Activated naive CD4-positive, alpha-beta T cell treated with anti-CD3 and anti-CD28 coated beads, Interleukin-2, amount 50 U/mL, for 72 hours (primary cell): ENCODE data around the gene MDFI. TPM values are rescaled to one million over a fixed set of nuclear protein-coding genes. Genes with fewer than 3 reads are reported as not detected.

Experiments used
- ATAC-seq, 2 donors: fragments of 150-1000 bp; cut with Tn5 transposase; 2 replicates each; pipeline ENCODE4 v1.10.0; 2021; ENCODE audit warnings: mild to moderate bottlenecking in 2 of 2, moderate library complexity in 2 of 2
- DNase-seq, 2 donors: peaks; one replicate each; pipeline ENCODE4 v3.0.0; 2021 to 2022; ENCODE audit warnings: low spot score in 2 of 2
- H3K27ac Mint-ChIP-seq, 2 donors: one replicate each; pipeline ENCODE4 v1.8.0; 2022; ENCODE audit warnings: mild to moderate bottlenecking in 2 of 2, mixed read lengths in 2 of 2
- H3K36me3 Mint-ChIP-seq, 2 donors: one replicate each; pipeline ENCODE4 v1.8.0; 2022; ENCODE audit warnings: mixed read lengths in 2 of 2
- H3K9me3 Mint-ChIP-seq, 2 donors: one replicate each; pipeline ENCODE4 v1.8.0; 2022; ENCODE audit warnings: mixed read lengths in 2 of 2
- total RNA-seq, 2 donors: library from RNA; stranded (reverse); gene quantifications; one replicate each; pipeline ENCODE4 v1.2.3, GENCODE V29; 2022

The MDFI gene
- total RNA-seq, 2 donors from 2014 or later = not detected

DNA sequence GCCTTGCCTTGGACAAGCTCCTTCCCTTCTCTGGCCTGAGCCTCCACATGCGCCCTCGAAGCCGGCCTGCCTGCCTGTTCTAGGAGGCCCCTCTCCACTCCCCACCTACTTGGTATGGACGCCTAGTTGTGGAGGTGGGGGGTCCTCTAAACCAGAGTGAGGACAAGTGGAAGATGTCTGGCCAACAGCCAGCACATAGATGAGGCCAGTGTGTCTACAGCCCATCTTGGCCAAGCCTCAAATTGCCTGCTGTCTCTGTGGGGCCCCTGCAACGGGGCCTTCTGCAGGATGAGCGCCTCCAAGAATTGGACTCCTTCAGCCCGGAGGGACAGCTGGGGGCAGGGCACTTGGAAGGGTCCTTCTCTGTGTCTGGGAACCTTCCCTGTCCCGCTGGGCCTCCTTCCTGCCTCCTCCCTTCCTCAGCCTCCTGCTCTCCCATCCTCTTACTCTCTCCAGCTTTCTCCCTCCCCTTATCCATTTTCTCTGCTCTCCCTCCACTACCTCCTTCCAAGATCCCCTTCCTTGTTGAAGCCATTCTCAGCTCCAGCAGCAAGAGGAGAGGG is 1.6 kb downstream of the MDFI start:
- H3K27ac Mint-ChIP-seq = no peak overlapping the region
- DNase-seq (no peak), ATAC-seq (no peak)
- no peaks in the 10 kb centered on the region for H3K36me3 Mint-ChIP-seq
- H3K9me3 Mint-ChIP-seq = no peaks in the 10 kb centered on the region

DNA sequence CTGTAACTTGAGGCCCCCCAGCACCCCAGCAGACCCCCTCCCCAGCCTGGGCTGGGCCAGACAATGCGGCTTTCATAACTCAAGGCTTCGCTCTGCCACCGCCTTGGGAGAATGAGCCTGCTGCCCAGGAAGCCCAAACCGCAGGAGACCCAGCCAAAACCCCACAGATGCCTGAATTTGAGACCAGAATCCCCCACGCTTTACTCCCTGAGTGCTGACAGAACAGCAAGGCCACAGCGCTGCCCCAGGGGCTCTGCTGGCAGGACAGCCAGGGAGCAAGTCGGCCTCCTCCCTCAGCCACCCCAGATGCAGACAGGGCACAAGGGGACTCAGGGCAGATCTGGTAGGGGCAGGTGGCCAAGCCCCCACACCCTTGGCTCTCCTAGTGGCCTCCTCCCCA is 2.2 kb downstream of the MDFI start:
- no peaks in the 10 kb centered on the region for H3K36me3 Mint-ChIP-seq
- DNase-seq (no peak), ATAC-seq (no peak)
- H3K27ac Mint-ChIP-seq = no peak overlapping the region
- H3K9me3 Mint-ChIP-seq = no peaks in the 10 kb centered on the region

DNA sequence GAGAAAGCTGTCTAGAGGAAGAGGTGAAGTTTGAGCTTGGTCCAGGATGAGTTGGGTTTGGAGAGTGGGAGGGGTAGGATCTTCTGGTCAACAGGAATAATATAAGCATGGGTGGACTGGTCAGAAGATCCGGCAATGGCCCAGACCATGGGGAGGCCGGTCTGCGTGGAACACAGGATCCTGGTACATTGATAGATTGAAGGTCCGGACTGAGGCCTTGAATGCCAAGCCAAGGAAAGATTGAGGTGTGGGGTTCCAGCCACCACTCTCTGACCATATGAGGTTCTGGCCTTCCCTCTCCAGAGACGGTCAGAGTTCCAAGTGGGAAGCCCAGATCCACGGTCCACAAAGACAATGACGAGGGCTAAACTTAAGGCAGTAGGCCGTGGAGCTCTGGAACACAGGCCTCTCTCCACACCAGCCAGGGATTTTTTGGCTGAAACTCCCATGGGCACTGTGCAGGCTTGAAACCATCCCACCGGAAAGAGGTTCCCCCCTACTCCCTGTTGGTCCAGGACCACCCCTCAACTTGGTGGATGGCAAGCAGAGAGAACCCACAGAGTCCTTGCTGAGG is 3.2 kb downstream of the MDFI start:
- H3K9me3 Mint-ChIP-seq = no peaks in the 10 kb centered on the region
- H3K36me3 Mint-ChIP-seq = no peaks in the 10 kb centered on the region
- ATAC-seq (no peak), DNase-seq (no peak)
- no peak overlapping the region for H3K27ac Mint-ChIP-seq

DNA sequence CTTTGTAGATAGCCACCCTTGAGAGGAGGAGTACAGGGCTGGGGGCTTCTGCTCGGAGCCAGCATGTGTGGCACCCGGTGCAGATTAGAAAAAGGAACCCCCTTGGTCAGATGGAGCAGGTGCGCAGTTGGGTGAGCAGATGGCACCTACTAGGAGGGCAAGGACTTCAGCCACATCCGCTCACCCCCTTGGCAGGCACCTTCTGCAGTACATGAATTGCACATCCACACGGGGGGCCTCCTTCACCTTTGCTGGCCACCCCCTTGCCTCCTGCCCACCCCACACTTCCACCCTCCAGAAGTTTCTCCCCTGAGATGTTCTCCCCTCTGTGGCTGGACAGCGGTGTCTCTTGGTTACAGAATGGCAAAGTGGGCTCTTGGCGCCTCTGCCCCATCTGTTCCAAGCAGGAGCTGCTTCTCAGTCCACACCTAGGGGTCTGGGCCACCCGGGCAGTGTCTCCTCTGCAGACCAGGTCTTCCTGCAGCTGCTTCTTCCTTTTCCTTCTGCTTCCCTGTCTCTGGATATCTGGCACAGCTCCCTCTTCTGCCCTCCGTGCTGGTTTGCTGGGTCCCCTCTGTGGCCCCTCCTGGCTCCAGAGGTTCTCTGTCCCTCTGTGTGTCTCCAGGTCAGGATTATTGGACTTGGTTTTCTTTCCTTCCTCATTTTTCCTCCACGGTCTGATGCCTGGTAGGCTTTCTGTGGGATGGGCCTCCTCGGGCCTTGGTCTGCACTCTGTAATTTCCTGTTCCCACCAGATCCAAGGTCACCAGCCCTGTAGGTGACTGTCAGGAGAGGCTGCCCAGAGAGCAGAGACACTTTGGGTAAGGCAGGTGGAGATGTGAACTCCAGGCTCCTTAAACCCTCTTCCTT is 4.1 kb downstream of the MDFI start:
- H3K36me3 Mint-ChIP-seq = no peaks in the 10 kb centered on the region
- DNase-seq (no peak), ATAC-seq (no peak)
- no peak overlapping the region for H3K27ac Mint-ChIP-seq
- no peaks in the 10 kb centered on the region for H3K9me3 Mint-ChIP-seq

DNA sequence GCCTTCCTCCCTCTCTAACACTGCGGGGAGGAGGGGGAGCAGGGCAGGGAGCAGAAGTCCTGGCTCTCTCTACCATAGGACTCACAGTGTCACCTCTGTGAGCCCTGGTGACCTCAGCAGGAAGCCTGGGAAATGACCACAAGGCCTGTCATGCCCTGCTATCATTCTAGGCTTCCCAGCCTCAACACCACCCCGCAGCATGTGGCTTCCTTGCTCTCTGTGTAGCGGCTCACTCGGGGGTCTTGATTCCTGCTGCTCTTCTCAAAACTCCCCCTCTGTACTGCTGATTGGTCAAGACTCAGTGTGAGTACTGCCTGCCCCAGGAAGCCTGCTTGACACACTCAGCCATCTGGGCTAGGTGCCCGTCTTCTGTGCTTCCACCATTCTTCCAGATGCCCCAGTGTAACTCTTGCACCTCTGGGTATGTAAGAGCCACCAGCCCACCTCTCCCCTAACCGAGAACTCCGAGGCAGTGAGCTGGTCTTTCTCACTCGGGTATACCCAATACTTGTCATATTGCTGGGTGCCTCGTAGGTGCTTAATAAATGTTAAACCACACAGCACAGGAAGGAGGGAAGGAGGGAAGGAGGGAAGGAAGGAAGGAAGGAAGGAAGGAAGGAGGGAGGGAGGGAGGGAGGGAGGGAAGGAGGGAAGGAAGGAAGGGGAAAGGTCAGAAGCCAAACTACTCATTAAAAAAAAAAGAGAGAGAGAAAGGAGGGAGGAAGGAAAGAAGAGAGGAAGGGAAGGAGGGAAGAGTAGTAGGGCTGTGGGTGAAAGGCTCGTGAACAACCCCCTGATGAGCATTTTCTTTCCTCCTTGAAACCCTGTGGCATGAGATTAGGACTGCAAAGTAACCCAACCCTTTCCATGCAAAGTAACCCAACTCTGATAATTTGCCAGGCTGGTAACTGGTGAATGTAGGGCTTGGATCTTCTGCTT is 5.0 kb downstream of the MDFI start:
- no peaks in the 10 kb centered on the region for H3K9me3 Mint-ChIP-seq
- DNase-seq (no peak), ATAC-seq (no peak)
- H3K27ac Mint-ChIP-seq = peak overlapping the region in 1 of 2 donors; percentile 70
- no peaks in the 10 kb centered on the region for H3K36me3 Mint-ChIP-seq

DNA sequence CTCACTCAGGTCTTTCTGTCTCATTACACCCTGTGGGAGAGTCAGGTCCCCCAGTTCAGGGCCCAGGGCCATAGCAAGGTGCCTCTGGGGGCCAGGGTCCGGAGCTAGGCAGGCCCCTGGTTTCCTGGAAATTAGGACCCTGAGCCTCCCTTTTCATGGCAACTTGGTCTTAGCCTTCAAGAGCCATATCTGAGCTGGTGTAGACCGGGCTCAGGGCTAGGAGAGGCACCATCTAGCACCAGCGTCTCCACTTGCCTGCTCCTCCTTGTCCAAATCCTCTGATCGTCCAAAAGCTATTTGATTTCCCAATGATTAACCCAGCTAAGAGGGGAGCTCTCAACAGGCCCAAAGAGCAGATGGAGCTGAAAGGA is 5.6 kb downstream of the MDFI start:
- Mint-ChIP-seq H3K9me3 (no peaks in the 10 kb centered on the region), H3K36me3 (no peaks in the 10 kb centered on the region), H3K27ac (peak overlapping the region; percentile 56 to 70)
- no peak for ATAC-seq
- no peak for DNase-seq

DNA sequence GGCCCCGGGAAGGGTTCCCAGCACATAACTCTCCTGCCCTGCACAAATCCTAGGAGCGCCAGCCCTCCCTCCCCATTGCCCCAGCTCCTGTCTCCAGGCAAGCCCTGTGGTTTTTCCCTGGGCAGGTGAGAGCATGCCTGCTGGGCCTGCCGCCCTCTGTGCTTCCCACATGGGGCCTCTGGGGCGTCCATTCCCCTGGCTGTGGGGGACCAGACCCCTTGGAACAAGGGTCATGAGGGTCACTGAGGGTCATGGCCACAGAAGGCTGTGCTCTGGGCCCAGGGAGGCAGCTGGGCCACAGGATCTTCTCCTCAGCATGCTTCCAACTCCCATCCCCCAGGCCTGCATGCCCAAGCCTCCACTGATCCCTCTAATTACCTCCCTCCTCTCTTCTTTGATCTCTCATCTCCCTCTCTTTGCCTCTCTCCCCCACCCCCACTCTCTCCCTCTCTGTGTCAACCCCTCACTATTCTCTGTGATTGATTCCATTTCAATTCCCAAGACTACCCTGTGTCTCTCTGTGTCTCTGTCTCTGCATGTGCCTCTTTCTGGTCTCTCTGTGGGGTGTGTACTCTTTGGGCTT is 6.1 kb downstream of the MDFI start:
- Mint-ChIP-seq H3K9me3 (no peaks in the 10 kb centered on the region), H3K36me3 (no peaks in the 10 kb centered on the region), H3K27ac (peak overlapping the region in 1 of 2 donors; percentile 70)
- ATAC-seq (no peak), DNase-seq (no peak)

DNA sequence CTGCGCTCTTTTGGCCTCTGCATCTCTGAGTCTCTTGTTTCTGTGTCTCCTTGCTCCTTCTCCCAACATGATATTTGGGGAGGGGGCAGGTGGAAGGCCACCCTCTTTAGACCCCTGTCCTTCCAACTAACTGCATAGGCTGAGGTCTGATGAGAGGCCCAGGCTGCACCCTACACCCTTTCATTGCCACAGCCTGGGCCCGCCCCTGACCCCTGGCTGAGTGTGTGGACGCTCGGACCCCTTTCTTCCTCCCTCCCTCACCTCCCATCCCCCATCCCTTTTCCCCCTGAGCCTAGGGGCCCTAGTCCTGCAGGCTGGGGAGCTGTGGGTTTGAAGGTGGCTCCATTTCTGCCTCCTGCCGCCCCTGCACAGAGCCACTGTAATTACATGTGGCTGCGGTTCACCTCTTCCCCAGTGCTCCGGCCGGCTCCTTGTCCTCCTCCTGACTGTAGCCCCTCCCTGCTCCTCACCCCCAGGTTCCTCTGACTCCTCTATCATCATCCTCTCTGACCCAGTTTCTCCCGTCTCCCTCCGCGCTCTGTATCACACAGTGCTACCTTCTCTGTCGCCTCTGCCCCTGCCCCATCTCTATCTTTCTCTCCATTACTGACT is 6.8 kb downstream of the MDFI start:
- peak overlapping the region; percentile 70 to 78 for H3K27ac Mint-ChIP-seq
- H3K36me3 Mint-ChIP-seq = no peaks in the 10 kb centered on the region
- ATAC-seq (no peak), DNase-seq (no peak)
- no peaks in the 10 kb centered on the region for H3K9me3 Mint-ChIP-seq

DNA sequence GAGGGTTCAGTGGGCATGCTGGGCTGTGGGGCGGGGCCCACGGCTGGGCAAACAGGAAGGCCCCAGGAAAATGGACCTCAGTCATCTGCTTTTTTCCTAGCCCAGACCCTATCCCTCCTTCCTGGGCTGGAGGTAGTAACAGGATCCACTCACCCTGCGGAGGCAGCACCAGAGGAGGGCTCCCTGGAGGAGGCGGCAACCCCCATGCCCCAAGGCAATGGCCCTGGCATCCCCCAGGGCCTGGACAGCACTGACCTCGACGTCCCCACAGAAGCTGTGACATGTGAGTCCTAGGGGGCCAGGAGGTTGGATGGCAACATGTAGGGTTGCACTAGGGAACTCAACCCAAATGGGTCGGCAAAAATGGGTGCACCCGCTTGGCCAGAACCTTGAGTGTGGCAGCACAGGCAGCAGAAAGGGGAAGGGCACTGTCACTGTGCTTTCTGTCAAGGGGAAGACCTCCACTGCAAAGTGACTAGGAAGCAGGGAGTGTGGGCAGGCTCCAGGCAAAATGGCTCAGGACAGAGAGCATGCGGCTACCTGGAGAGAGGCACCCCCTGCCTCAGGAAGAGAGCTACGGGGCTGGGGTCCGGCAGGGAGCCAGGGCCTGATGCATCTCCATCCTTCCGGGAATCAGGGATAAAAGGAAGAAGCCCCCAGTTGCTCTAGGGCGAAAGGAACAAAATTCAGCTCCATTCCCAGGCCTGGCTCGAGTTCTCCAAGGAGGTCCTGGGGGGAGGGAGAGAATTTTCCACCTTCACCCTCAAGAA is 7.9 kb downstream of the MDFI start:
- ATAC-seq = no peak
- H3K27ac Mint-ChIP-seq = no peak overlapping the region

DNA sequence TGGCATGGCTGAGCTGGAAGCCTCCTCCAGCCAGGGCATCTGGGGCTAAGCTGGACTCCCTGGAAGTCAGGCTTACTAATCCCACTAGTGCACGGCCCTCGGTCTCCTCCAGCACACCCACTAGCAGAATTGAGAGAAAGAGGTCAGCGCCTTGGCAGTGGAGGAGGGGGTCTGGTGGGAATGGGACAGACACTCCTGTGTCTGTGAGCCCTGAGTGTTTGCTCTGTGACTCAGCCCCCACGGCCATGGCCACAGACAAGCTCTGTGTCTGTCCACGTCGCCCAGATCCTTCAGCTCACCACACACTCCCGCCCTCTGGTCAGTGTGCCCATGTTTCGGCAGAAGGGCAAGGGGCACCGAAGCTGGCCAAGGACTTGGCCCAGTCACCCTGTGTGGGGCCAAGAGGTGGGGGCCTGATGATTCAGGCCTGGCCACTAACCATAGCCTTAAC is 8.8 kb downstream of the MDFI start:
- Mint-ChIP-seq H3K9me3 (no peaks in the 10 kb centered on the region), H3K36me3 (no peaks in the 10 kb centered on the region), H3K27ac (no peak overlapping the region)
- DNase-seq = no peak
- ATAC-seq = no peak

More for the DNA sequence above, 7.9 kb downstream of the MDFI start:
- H3K9me3 Mint-ChIP-seq = no peaks in the 10 kb centered on the region
- no peaks in the 10 kb centered on the region for H3K36me3 Mint-ChIP-seq
- no peak for DNase-seq

DNA sequence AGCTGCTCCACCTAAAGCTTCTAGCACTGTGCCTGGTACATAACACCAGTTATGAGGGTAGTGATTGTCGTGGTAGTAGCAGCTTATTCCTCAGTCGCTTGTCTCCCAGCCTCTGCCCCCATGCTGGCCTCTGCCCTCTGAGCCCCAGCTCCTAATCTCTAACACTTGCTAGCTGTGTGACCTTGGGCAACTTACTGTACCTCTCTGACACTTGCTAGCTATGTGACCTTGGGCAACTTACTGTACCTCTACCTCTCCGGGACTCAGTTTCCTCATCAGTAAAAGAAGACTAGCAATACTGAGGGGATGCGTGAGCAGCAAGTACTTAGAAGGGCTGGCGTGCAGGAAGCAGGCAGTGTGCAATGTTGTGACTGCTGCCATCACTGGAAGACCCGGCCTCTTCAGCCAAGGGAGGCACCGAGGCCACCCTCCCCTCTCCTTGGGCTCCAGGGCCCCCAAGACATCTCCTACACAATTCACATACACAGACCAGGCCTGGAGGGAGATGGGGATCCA is 9.9 kb downstream of the MDFI start:
- no peak for ATAC-seq
- no peak for DNase-seq
- Mint-ChIP-seq H3K36me3 (no peaks in the 10 kb centered on the region), H3K27ac (no peak overlapping the region), H3K9me3 (no peaks in the 10 kb centered on the region)

DNA sequence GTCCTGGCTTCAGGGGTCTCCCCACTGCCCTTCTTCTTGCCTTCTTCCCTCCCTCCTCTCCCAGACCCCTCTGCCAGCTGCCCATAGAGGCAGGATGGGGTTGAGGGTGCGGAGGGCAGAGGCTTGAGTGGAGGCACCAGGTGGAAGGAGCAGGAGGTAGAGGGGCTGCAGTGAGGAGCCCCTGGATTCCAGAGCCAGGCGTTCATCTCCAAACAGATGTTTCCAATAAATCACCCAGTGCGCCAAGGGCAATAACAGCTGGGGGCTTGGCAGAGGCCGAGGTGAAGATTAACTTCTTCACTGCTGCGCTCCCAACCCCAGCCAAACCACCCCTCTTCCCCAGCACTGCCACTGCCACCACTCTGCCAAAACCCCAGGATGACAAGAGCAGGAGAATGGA is 10.7 kb downstream of the MDFI start:
- DNase-seq = no peak
- no peak overlapping the region for H3K27ac Mint-ChIP-seq
- no peaks in the 10 kb centered on the region for H3K9me3 Mint-ChIP-seq
- H3K36me3 Mint-ChIP-seq = no peaks in the 10 kb centered on the region
- ATAC-seq = no peak

DNA sequence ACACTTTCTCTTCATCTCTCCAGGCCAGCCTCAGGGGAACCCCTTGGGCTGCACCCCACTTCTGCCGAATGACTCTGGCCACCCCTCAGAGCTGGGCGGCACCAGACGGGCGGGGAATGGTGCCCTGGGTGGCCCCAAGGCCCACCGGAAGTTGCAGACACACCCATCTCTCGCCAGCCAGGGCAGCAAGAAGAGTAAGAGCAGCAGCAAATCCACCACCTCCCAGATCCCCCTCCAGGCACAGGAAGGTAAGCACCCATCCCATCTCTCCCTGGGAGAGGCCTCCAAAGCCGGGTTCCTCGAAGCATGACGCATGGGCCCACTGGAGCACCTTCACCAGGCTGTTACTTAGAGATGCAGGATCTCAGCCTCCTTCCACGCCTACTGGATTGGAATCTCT is 11.3 kb downstream of the MDFI start:
- H3K27ac Mint-ChIP-seq = no peak overlapping the region
- H3K36me3 Mint-ChIP-seq = no peaks in the 10 kb centered on the region
- no peaks in the 10 kb centered on the region for H3K9me3 Mint-ChIP-seq
- DNase-seq = no peak
- ATAC-seq = no peak

DNA sequence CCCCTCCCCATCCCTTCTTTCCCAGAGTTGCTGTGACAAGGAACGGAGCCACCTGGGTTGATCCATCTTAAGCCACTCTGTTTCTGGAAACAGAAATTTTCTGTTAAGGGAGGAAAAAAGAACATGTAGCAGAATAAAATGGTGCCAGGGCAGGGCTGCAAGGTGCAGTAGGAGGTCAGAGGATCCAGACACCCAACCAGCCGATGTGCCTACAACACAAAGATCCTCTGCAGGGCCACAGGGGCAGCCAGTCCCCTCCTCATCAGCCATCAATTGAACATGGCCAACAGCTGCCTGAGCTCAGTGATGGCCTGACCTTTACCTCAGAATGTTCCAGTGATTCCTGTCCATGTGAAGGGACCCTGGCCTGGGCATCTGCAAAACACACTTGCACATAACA is 11.9 kb downstream of the MDFI start:
- Mint-ChIP-seq H3K9me3 (no peaks in the 10 kb centered on the region), H3K27ac (no peak overlapping the region), H3K36me3 (no peaks in the 10 kb centered on the region)
- ATAC-seq = no peak
- DNase-seq = no peak

DNA sequence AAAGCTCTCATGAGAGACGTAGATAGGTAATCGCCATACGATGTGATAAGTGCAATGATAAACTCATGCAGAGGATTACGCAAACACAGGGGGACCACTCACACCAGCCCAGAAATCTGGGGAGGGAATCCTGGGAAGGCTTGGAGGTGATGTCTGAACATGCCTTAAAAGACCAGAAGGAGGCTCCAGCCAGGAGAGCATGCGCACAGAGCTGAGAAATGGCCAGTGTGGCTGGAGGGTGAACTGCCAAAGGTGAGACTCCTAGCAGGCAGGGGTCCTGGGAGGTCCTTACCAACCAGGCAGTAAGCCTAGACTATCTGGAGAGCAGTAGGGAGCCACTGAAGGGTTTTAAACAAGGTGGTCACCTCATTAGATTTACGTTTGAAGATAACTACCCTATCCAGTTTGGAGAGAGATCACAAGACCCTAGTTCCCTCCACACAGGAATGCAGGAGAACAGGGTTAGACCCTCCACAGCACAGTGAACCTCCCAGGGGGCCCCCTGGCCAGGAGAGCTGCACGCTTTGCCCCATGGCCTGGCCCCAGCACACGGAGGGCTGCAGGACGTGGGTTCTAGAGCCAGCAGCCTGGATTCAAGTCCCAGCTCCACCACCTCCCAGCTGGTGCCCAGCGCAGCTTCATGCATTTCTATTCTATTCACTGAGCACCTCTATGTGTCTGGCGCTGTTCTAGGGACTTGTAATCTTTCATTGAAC is 13.1 kb downstream of the MDFI start:
- DNase-seq (no peak), ATAC-seq (no peak)
- Mint-ChIP-seq H3K36me3 (no peaks in the 10 kb centered on the region), H3K9me3 (no peaks in the 10 kb centered on the region), H3K27ac (peak overlapping the region in 1 of 2 donors; percentile 61)
